DMS114 treated with DMSO at 0.1 percent for 48 hours (cell line): Measurements from ENCODE around the gene COLQ.
"Not testable (repeated sequence)": the region's sequence is repeated elsewhere in the genome, so short reads cannot be mapped to it uniquely, and the experiment has no call there.

ENCODE experiments used
- DNase-seq: peaks from one replicate; lab custom pipeline; 2025; ENCODE audit not compliant: unreplicated experiment; lab: John Stamatoyannopoulos, UW

COLQ gene

DNA sequence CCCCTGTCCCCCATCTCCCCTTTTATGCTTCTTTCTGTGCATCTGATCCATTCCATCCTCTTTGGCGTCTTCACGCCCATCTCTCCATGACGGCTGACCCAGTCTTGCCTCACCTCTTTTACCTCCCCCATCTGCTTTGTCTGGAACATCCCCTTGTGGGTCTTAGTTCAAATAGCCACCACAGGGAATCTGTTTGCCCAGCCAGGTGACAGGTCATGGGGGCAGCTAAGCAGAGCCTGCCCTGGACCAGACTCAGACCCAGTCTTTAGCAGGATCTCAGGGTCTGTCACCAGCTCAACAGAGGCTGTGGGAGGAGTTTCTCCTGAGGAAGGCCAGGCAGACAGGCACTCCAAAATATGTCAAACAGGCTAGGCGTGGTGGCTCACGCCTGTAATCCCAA is 28.1 kb downstream of the COLQ start:
- DNase-seq = no peak

DNA sequence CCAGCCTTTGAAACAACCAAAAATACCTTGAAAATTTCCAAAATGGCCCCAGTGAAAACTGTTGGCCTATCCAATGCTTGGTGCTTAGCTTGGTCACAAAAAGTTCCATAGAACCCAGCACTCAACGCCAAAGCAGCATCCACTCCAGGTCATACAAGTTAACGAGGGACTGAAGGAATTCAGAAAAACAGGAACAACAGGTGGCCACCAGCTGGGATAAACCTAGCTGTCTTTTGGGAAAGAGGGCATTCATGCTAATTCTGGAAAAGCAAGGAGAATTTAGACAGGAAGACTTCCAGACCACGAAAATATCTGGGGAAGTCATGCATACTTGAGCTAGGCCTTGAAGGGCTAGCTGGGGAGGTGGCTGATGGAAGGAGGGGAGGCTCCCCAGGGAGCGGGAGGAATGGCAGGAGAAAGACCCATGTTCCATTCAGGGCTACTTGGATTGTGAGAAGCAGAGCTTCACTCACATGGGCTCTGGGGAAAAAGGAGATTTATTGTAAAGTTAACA is 28.6 kb downstream of the COLQ start:
- no peak for DNase-seq

DNA sequence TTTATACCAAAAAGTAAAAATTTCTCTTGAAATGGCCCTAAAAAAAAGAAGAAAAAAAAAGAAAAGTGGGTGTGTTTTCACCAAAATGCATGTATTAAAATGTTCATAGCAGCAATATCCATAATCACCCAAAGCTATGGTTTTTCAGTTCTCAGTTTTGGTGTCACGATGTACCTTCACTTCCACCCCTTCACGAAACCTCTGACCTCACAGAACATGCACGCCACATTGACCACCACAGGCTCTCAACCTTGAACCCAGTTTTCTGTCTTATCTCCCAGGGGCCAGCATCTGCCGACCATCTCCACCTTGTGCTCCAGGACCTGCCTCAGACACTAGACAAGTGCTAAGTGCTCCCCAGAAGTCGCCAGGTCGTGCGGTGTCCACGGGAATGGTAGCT is 30.4 kb downstream of the COLQ start:
- DNase-seq = no peak

DNA sequence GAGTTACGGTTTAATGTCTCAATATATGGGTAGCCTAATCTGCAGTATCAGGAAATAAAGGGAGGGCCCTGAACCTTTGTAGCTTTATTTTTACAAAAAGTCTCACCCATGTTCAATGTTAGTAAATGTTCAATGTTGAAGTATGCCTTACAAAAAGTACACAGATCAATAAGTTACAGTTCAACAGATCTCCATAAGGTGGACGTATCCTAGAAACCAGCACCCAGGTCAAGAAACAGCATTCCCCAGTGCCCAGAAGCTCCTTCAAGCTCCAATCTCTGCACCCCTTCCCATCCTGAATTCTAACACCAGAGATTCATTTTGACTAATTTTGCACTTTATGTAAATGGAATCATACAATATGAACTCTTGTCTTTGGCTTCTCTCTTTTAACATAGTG is 31.3 kb downstream of the COLQ start:
- no peak for DNase-seq

DNA sequence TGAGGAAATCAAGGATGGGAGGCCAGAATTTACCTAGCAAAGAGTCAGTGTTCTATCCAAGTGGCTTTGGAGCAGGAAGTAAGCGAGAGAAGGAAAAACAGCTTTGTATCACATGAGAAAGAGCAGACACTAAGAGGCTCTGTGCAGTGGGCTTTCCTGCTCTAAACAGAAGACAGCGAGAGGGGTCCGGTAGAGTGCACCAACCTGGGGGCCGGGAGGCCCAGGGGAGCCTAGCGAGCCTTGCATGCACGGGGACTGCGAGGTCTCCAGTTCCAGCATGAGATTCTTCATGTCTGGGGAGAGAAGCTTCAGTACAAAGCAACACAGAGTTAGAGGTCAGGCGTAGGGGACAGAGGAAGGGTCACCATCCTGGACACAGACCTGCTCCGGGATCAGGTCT is 33.5 kb downstream of the COLQ start:
- DNase-seq = no peak

DNA sequence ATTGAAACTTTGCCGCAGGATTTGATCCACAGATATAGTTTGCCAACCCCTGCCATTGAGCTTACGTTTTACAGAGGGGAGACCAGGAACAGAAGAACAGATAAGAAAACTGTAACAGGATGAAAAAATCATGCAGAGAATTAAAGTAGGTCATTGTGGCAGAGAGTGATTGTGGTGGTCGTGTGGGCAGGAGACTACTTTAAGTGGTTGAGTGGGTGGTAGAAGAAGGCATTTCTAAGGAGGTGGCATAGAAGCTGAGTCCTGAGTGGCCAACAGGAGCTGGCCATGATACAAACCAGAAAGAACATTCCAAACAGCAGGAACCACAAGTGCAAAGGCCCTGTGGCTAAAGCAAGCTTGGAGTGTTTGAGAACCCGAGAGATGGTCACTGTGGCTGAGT is 34.5 kb downstream of the COLQ start:
- DNase-seq = no peak

DNA sequence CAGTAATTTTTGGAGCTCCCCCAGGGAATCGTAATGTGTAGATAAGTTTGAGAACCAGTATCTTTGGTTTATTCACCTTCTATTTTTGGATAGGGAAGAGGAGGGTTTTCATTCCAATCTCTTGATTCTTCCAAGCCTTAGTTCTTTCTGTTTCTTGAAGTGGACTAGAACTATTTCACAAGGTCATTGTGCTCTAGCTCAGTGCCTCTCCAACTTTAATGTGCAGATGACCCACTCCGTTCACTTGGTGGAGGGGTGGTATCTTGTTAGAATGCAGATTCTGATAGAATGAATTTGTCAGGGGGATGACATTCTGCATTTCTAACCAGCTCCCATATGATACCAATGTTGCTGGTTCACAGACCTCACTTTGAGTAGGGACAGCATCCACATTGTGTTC is 35.5 kb downstream of the COLQ start:
- DNase-seq = no peak

DNA sequence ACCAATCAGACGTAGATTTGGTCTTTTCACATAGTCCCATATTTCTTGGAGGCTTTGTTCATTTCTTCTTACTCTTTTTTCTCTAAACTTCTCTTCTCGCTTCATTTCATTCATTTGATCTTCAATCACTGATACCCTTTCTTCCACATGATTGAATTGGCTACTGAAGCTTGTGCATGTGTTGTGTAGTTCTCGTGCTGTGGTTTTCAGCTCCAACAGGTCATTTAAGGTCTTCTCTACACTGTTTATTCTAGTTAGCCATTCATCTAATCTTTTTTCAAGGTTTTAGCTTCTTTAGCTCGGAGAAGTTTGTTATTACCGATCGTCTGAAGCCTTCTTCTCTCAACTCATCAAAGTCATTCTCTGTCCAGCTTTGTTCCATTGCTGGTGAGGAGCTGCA is 37.0 kb downstream of the COLQ start:
- DNase-seq = not testable (repeated sequence)

DNA sequence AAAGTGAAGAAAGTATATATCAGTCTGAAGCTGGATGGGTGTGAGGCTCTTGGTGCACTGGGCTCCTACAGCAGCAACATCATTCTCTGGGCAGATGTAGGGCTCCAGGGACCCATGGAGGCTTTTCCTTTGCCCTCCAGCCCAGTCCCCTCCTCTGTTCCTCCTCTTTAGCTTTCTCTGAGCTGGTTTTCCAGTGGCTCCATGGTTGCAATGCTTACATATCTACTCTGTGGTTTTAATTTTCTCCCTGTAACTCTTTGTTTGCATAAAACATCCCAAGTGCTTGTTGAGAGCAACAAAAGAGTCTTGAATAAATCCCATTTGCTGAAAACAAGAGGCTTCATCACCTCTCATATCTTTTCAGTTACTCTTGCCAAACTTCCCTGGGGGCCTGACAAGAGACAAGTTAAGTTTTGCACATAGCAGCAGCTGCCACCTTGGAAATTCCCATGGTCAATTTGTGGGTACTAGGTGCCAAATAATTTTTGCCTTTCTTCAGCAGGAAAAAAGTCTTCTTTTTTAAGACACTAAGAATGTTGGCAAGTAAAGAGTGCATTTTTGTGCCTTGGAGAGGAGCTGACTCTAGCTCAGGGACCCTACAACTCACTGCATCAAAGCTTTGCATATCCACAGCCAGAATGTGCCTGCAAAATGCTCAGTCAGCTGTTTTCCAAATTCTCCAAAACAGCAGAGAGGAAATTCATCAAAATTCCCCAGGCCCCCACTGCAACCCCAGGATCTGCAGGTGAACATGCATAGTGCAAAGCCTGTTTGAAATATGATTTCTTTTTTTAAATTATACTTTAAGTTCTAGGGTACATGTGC is 41.9 kb downstream of the COLQ start:
- DNase-seq = no peak

DNA sequence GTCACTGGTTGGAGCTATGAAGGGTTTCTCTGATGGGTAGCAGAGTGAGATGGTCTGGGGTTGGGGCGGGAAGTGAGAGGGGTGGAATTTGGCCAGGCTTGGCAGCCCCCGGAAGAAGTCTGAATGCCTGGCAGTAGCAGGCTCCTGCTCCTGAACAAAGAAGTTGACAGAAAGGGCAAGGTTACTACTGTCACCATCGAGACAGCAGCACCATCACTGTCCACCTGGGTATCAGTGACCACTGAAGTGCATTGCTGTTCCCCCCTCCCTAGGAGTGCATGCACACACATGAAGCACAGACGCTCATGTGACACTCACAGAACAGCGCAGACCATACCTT is 42.9 kb downstream of the COLQ start:
- no peak for DNase-seq

DNA sequence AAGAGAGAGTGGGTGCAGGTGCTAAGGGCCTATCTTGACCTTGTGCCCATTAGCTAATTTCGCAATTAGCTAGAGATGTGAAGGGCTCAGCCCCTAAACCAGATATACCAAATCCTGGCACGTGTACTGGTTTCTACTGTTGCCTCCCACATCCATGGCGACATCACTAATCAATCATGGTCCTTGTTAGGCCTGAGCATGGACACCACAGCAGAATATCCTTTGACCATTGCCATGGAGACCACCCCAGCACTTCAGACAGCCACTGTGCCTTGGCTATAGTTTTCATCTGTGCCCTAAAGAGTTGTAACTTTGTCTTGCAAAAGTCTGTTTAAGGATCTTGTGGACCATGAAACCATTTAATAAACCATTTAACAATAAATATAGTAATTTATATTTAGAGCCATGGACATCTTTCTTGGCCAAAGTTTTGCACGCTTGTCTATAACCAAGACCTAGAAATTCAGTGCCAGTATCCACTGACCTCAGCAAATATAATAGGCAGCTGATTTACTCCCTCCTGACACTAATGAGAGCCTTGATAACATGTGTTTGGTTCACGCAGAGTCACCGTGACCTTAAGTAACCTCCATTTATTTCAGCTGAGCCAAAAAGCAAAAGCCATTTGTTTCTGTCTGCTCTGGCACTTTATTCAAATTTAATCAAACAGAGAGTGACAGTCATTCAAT is 43.4 kb downstream of the COLQ start:
- no peak for DNase-seq

DNA sequence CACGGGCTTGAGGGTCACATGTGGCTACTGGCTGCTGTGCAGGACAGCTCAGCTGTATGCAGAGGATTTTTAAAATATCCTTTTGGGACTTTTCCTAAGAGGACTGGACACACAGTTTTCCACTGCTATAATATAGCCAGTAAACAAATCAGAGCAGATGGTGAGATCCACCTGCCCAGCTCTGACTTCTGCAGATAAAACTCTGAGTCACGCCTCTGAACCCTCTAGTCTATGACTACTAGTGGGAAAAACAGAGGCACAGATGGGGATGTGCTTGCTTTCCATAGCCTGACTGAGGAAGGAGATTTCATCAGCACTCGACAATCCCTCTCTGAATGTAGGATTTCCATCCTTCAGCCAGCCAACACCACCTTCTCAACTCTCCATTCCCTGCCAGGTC is 45.1 kb downstream of the COLQ start:
- no peak for DNase-seq

DNA sequence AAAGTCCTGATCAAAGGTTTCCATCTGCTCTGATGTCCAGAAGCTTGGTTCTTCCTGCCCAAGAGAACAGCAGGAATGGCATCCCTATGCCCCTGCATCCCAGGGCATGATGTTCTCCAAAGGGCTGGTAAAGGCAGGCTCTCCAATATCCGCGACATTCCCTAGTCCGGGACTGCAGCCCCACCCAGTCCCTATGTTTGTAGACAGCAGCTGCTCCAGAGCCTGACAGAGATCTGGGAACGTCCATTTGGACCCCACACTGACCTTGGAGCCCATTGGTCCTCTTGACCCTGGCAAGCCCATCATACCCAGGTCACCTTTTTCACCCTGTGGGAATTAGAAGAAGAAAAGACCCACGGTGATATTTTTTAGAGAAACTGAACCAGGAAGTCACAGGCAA is 46.3 kb downstream of the COLQ start:
- no peak for DNase-seq

DNA sequence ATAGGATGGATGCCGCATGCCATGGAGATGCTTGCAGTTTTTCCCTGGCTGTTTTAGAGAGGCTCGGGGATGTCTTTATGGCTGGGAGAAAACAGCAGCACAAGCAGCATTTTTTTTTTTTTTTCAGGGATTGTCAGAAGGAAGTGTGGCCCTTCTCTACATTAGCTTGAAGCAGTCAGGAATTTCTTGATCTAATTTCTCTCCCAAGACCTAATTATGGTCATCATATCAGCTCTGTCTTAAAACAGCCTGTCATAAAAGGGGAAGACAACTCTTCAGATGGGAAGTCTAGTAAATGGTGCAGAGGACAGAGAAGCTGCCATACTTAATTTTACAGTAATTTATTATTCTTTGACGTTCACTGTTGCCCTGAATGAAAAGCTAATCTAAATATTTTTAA is 49.6 kb downstream of the COLQ start:
- no peak for DNase-seq

DNA sequence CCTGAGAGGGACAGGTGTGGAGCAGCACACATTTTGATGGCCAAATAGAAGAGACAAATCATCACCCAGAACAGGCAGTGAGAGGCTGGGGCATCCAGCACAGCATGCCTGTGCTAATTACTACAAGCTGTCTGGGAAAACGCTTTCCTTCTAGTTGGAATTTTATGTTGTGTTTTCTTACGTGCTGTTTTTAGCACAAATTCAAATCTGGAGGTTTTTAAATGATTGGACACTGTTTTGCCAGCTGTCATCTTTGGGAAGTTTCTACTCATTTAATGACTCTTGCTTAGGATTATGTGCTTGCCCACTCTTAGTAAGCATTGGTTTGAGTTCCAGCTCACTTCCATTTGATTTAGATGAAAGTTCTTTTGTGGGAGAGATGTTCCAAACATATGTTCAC is 50.7 kb downstream of the COLQ start:
- DNase-seq = no peak

DNA sequence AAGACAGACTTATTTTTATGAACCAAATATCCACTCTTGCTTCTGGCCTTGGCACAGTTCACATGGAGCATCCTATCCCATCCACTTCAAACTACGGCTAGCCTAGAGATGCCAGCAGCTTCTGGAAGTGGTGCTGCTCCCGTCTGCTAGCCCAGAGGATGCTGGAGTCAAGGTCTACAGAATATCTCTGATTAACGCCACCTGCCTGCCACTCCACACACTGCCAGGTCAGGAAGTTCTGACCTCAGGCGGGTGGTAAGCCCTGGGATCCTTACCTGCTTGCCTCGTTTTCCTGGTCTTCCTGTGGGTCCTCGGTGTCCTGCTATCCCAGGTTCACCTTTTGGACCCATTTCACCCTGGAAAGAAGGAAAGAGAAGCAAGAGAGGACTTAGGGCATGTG is 51.2 kb downstream of the COLQ start:
- DNase-seq = no peak

DNA sequence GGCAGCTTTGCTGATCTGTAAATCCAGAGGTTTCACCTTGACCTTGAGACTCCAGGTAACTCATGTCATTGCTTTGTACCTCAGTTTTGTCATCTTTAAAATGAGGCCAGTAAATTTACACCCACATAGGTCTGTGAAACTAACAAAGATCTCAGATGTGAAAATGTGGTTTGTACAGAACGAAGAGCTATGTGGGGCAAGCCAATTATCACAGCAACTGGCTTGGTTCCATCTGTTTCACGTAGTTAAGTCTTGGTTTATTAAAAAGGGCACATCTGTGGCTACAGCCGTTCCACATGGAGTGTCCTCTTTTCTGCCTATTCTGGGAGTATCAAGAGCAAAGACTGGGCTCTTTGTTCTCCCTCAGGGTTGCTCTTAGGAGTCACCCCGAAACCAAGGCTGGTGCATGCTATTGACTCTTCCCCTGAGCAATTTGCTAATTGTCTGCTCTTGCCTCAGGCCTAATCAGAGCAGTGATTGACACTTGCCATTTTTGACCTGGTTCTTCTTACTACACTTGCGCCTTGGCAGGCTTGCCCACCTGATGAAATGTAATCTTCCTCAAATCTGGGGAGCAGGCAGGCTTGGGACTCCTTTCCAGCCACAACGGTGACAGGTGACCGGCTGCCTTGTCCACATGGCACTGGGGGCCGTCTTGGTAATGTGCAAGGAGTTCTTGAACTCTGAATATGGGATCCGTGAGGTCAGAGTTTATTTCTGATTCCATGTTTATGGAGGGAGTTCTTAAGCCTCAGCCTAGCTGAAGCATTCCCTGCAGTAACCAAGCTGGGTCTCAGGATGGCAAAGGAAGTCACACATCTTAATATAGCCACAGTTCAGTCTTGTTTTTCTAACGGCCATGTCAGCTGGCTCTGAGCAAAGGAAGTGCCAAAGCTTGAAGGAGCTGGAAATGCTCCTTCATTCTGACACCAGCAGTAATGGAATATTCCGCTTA is 54.0 kb downstream of the COLQ start:
- DNase-seq = no peak

DNA sequence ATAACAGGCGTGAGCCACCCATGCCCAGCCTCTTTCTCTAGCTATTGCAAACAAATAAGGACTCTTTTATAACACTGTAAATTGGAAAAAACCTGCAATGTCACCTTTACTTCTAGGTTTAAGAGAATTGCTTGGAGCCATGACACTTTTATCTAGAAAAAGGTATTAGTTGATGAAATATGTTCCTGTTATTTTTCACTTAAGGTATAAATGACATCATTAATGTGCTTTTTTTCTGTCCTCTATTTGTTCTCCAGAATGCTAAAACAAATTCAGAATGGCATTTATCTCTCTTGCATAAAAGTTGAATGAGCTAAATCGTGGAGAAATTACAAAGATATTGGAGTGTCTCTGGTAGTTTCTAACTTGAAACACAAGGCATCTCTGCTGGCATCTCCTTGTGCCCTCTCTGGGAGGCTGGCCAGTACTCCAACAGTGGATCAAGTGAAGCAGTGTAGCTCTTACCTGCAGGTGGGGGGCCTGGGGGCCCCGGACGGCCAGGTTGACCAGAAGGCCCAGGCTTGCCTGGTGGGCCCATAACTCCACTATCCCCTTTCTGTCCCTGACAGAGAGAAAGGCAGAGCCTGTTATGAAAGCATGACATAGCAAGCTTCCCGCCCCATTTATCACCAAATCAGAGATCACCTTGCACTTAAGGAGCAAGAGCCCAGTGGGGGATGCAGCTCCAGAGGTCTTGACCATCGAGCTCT is 55.5 kb downstream of the COLQ start:
- no peak for DNase-seq

DNA sequence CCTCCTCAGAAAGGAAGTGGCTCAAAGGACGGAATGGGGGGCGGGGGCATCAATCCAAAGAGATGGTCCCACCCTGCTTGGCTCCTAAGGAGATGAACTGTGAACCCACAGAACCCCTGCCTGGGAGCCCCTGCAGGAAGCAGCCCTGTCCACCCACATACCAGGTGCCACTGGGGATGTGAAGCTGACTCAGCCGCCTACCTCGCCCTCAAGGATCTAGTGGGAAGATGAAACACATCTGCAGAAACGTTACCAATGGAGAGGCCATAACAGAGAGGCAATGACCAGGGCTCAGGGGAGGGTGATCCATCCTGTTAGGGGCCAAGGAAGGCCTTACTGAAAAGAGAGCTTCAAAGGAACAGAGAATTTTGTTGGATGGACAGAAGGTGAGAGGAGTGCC is 59.1 kb downstream of the COLQ start:
- DNase-seq = no peak

DNA sequence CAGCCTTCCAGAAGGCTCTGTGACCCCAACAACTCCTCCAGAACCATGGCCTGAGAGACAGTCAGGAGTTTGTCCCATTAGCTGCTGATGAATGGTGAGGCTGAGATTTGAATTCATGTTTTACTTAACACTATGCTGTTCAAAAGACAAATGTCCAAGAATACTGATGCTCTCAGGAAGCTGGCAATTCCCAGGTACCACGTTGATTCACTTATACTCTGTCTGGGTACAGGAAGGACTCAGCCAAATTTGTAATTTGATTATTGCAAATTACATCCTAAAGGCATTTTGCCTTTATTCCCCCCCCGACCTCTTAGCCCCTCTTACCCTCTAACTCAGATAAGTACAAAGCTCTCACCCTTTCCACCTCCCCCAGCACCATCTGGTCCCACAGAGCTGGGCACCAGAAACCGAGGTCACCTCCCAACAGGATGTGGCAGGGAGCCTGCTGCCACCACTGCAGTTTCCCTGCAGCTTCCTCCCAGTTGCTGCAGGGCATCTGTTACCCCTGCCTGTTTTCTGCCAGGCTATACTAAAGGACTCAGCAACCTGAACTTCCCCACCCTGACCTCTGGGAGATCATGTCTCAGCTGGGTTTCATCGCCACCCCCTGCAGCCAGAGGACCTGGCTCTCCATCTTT is 60.5 kb downstream of the COLQ start:
- no peak for DNase-seq
